H1 (cell line): ENCODE measurements around the gene COL5A2. TPM values are rescaled to one million over a fixed set of nuclear protein-coding genes. Genes with fewer than 3 reads are reported as not detected.

Experiments
- CTCF ChIA-PET: fragments of 300-600 bp; sonication (Branson Sonifier 250); formaldehyde crosslinking; loops from one replicate; lab custom pipeline; 2021; ENCODE audit not compliant: partially characterized antibody; lab: Charles Lee
- POLR2A ChIA-PET: fragments of 300-600 bp; sonication (Branson Sonifier 250); formaldehyde crosslinking; loops from one replicate; lab custom pipeline; 2021; ENCODE audit warnings: inconsistent platforms; ENCODE audit not compliant: partially characterized antibody; lab: Charles Lee
- DNase-seq, 2 experiments: peaks; one replicate each; pipeline versions ENCODE4 v3.0.0 to v3.0.0-alpha.2; 2010 to 2022; ENCODE audit warnings: low spot score in 2 of 2, low read depth in 1 of 2, mixed read lengths in 1 of 2
- FAIRE-seq: peaks from 2 replicates; lab custom pipeline; 2011; peaks lifted over from hg19 to GRCh38; lab: Jason Lieb, UNC
- H2AFZ ChIP-seq: 2 replicates; pipeline ENCODE4 v1.8.1; 2012; ENCODE audit warnings: low read length, inconsistent platforms
- H2AK5ac ChIP-seq: 2 replicates; pipeline ENCODE4 v1.6.1; 2013; ENCODE audit warnings: low read depth, low read length
- H2BK120ac ChIP-seq: replicated peaks from 2 replicates; pipeline ENCODE3; 2013; ENCODE audit warnings: low read depth, low read length, inconsistent platforms
- H2BK12ac ChIP-seq: 2 replicates; pipeline ENCODE4 v1.6.1; 2013; ENCODE audit warnings: low read depth, low read length
- H2BK15ac ChIP-seq: 2 replicates; pipeline ENCODE4 v1.6.1; 2013; ENCODE audit warnings: low read length
- H2BK20ac ChIP-seq: 2 replicates; pipeline ENCODE4 v1.6.1; 2013; ENCODE audit warnings: low read length
- H2BK5ac ChIP-seq: 2 replicates; pipeline ENCODE4 v1.6.1; 2013; ENCODE audit warnings: low read depth, low read length
- H3K14ac ChIP-seq: 2 replicates; pipeline ENCODE4 v1.6.1; 2013; ENCODE audit warnings: inconsistent platforms; ENCODE audit not compliant: insufficient read length
- H3K18ac ChIP-seq: 2 replicates; pipeline ENCODE4 v1.6.1; 2013; ENCODE audit warnings: low read length; ENCODE audit errors: extremely low read depth
- H3K23ac ChIP-seq: 2 replicates; pipeline ENCODE4 v1.6.1; 2013; ENCODE audit warnings: inconsistent platforms; ENCODE audit not compliant: insufficient read length
- H3K23me2 ChIP-seq: 2 replicates; pipeline ENCODE4 v1.6.1; 2013; ENCODE audit warnings: low read depth, low read length
- H3K27ac ChIP-seq: 2 replicates; pipeline ENCODE4 v1.6.1; 2011; ENCODE audit warnings: low read depth, low read length, inconsistent platforms
- H3K27me3 ChIP-seq, 4 experiments: replicated peaks in 1 of 4; 1 replicate in 1 of 4; 2 replicates in 3 of 4; pipeline versions ENCODE4 v1.6.1 to v1.8.1; 2011 to 2013; ENCODE audit warnings: low read length in 3 of 4, mild to moderate bottlenecking in 3 of 4, inconsistent platforms in 2 of 4, mixed read lengths in 2 of 4, moderate library complexity in 1 of 4; ENCODE audit not compliant: control insufficient read depth in 3 of 4, insufficient read depth in 3 of 4; ENCODE audit errors: extremely low read depth in 1 of 4
- H3K36me3 ChIP-seq, 4 experiments: 2 replicates each; pipeline versions ENCODE4 v1.6.1 to v1.8.1; 2011 to 2013; ENCODE audit warnings: mild to moderate bottlenecking in 4 of 4, low read length in 3 of 4, moderate library complexity in 2 of 4, control low read depth in 1 of 4, inconsistent platforms in 1 of 4; ENCODE audit not compliant: insufficient read depth in 4 of 4, control insufficient read depth in 2 of 4
- H3K4ac ChIP-seq: replicated peaks from 2 replicates; pipeline ENCODE3; 2013; ENCODE audit warnings: low read length, low read depth, mixed read lengths, inconsistent platforms; ENCODE audit not compliant: insufficient read length
- H3K4me1 ChIP-seq, 4 experiments: replicated peaks in 1 of 4; 1 replicate in 1 of 4; 2 replicates in 3 of 4; pipeline versions ENCODE4 v1.6.1 to v1.8.1; 2011 to 2013; ENCODE audit warnings: low read length in 3 of 4, inconsistent platforms in 2 of 4, mixed read lengths in 1 of 4; ENCODE audit not compliant: insufficient read depth in 4 of 4, control insufficient read depth in 3 of 4
- H3K4me2 ChIP-seq, 2 experiments: 2 replicates each; pipeline versions ENCODE4 v1.6.1 to v1.8.1; 2011 to 2013; ENCODE audit warnings: low read depth in 2 of 2, low read length in 2 of 2, control low read depth in 1 of 2, inconsistent platforms in 1 of 2, mild to moderate bottlenecking in 1 of 2; ENCODE audit not compliant: insufficient read depth in 1 of 2
- H3K4me3 ChIP-seq, 4 experiments: fragments of 200-600, 300-600 bp in 1 of 4; sonication (generic), shearing (Covaris generic), sonication (Bioruptor Twin) in 1 of 4; 2 replicates each; pipeline versions ENCODE4 v1.5.1 to v1.8.1; 2011 to 2016; ENCODE audit warnings: low read length in 4 of 4, low read depth in 3 of 4, control low read depth in 2 of 4, inconsistent platforms in 2 of 4, mild to moderate bottlenecking in 2 of 4, mixed read lengths in 1 of 4, moderate library complexity in 1 of 4; ENCODE audit not compliant: insufficient read depth in 2 of 4; ENCODE audit errors: extremely low read depth in 1 of 4
- H3K56ac ChIP-seq: replicated peaks from 2 replicates; pipeline ENCODE3; 2013; ENCODE audit warnings: low read depth, mild to moderate bottlenecking, mixed read lengths, low read length, inconsistent platforms; ENCODE audit not compliant: insufficient read length
- H3K79me1 ChIP-seq: 2 replicates; pipeline ENCODE4 v1.6.1; 2013; ENCODE audit warnings: low read depth, low read length, control low read depth
- H3K79me2 ChIP-seq, 2 experiments: 2 replicates each; pipeline versions ENCODE4 v1.6.1 to v1.8.1; 2012 to 2013; ENCODE audit warnings: low read length in 2 of 2, mild to moderate bottlenecking in 2 of 2, inconsistent platforms in 1 of 2; ENCODE audit not compliant: insufficient read depth in 2 of 2, control insufficient read depth in 1 of 2
- H3K9ac ChIP-seq, 4 experiments: replicated peaks in 1 of 4; 1 replicate in 1 of 4; 2 replicates in 3 of 4; pipeline versions ENCODE4 v1.6.1 to v1.8.1; 2011 to 2013; ENCODE audit warnings: low read depth in 3 of 4, low read length in 3 of 4, control low read depth in 2 of 4, mild to moderate bottlenecking in 2 of 4, moderate library complexity in 2 of 4, inconsistent platforms in 1 of 4; ENCODE audit errors: extremely low read depth in 1 of 4
- H3K9me3 ChIP-seq, 2 experiments: 2 replicates each; pipeline versions ENCODE4 v1.6.1 to v1.8.1; 2012 to 2013; ENCODE audit warnings: mild to moderate bottlenecking in 2 of 2, moderate library complexity in 2 of 2, control low read depth in 1 of 2, inconsistent platforms in 1 of 2, low read depth in 1 of 2, low read length in 1 of 2, mixed read lengths in 1 of 2; ENCODE audit not compliant: insufficient read depth in 2 of 2
- H4K20me1 ChIP-seq, 2 experiments: replicated peaks in 1 of 2; 2 replicates each; pipeline versions ENCODE3 to v1.8.1; 2011 to 2013; ENCODE audit warnings: inconsistent platforms in 2 of 2, low read length in 2 of 2, mild to moderate bottlenecking in 1 of 2; ENCODE audit not compliant: insufficient read depth in 2 of 2, control insufficient read depth in 1 of 2
- H4K5ac ChIP-seq: 2 replicates; pipeline ENCODE4 v1.6.1; 2013; ENCODE audit warnings: low read length, low read depth, mixed read lengths, inconsistent platforms; ENCODE audit not compliant: insufficient read length
- H4K8ac ChIP-seq: 2 replicates; pipeline ENCODE4 v1.8.0; 2013; ENCODE audit warnings: mild to moderate bottlenecking, moderate library complexity, low read length, inconsistent platforms; ENCODE audit not compliant: insufficient read depth; ENCODE audit errors: extremely low read depth
- H4K91ac ChIP-seq: replicated peaks from 2 replicates; pipeline ENCODE3; 2013; ENCODE audit warnings: low read length, mixed read lengths, inconsistent platforms; ENCODE audit not compliant: insufficient read length
- CREB1 ChIP-seq: IDR thresholded peaks from 2 replicates; pipeline ENCODE4 v1.6.1; 2012; ENCODE audit warnings: inconsistent platforms
- WGBS, 2 experiments: shearing (Covaris generic) in 1 of 2; methylation state at CpG; one replicate each; pipeline versions ENCODE4 v1.1.6 to v1.1.7; 2013 to 2015; ENCODE audit warnings: low lambda C conversion rate in 2 of 2, mixed read lengths in 2 of 2, inconsistent platforms in 1 of 2, low coverage in 1 of 2, missing lambda C conversion rate in 1 of 2; ENCODE audit not compliant: insufficient replicate concordance in 2 of 2, insufficient coverage in 1 of 2, insufficient read length in 1 of 2; ENCODE audit errors: extremely low coverage in 1 of 2, missing lambda C conversion rate in 1 of 2; 5-methylcytosine and 5-hydroxymethylcytosine counted together
- polyA plus RNA-seq, 7 experiments: library from polyadenylated mRNA; depleted of rRNA in 3 of 7; stranded (reverse) in 5 of 7; unstranded in 2 of 7; fragments of >200 nt in 5 of 7; fragments of 200-250 nt in 2 of 7; gene quantifications; 1 replicate in 5 of 7; 2 replicates in 1 of 7; 4 replicates in 1 of 7; pipeline versions ENCODE4 v1.2.1 to v1.2.3, GENCODE V29; 2011 to 2013; ENCODE audit warnings: missing spikeins in 2 of 7, mixed read lengths in 2 of 7
- total RNA-seq: library from RNA; stranded (reverse); fragmentation: NEBNext Ultra II Directional; extraction: Animal tissue kit (Norgen Biotek cat#: 25700); gene quantifications from 2 replicates; pipeline ENCODE4 v1.2.1, GENCODE V29; 2021

COL5A2 gene
- total and polyA plus RNA-seq, 2 of the 8 experiments (the other 6 are each of a cell fraction or from before 2014, with no cell fraction given): 4.7 to 24.2 TPM

DNA sequence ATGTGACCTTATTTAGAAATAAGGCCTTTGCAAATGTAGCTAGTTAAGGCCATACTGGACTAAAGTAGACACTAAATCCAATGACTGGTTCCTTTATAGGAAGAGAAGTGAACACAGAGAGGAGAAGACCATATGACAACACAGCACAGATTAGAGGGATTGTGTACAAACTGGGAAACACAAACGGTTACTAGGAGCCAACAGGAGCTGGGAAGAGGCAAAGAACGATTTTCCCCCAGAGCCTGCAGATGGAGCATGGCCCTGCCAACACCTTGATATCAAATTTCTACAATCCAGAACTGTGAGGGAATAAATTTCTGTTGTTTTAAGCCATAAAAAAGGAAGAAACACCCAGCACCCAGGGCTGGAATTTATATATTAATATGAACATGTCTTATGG is 38.7 kb upstream of the COL5A2 start:
- no peaks in the 10 kb centered on the region for H3K27me3 ChIP-seq
- no peaks in the 10 kb centered on the region for H3K79me1 ChIP-seq
- peak overlapping the region; percentile 39 for H3K4ac ChIP-seq
- no peak overlapping the region; the same call in 1 of the 2 replicates for H3K18ac ChIP-seq
- H3K4me2 ChIP-seq: peak overlapping the region in 1 of 2 experiments; percentile 57; a peak in 1 of 4 replicates
- H3K9me3 ChIP-seq: no peaks in the 10 kb centered on the region
- H2AFZ ChIP-seq: no peak overlapping the region
- H3K4me3 ChIP-seq: no peak overlapping the region
- H3K23me2 ChIP-seq: no peaks in the 10 kb centered on the region
- no peaks in the 10 kb centered on the region for H4K20me1 ChIP-seq
- ChIA-PET CTCF (interaction anchor here (0.6 to 1.6 kb wide), 6 partner anchors 9 to 75 kb away, joined by 3 to 12 read pairs (median 4); partner anchors contain the start of gene COL5A2), POLR2A (interaction anchor here (1.5 kb wide), 1 partner anchor 26 kb away, joined by 3 read pairs; no protein-coding TSS in a partner anchor)
- peak overlapping the region; percentile 76 for H2BK120ac ChIP-seq
- 80% methylated on average over 2 of the region's 2 CpGs; no CpG with 5 or more reads in 1 of the 2 experiments for WGBS, 2 experiments
- no peak overlapping the region for H3K9ac ChIP-seq
- H2BK5ac ChIP-seq: peak overlapping the region; percentile 46; the same call in 1 of the 2 replicates
- FAIRE-seq (no peak), DNase-seq (no peak)
- peaks cover 2 to 12% (median 7%) of the 10 kb centered on the region in 4 experiments; a peak in 4 of 7 replicates for H3K4me1 ChIP-seq
- H2BK12ac ChIP-seq: peak overlapping the region; percentile 80; the same call in 1 of the 2 replicates
- H4K5ac ChIP-seq: no peak overlapping the region
- H3K79me2 ChIP-seq: no peaks in the 10 kb centered on the region
- H3K14ac ChIP-seq: no peak overlapping the region
- peak overlapping the region; percentile 84 for H4K91ac ChIP-seq
- no peak overlapping the region for H4K8ac ChIP-seq
- TF ChIP-seq CREB1: no peak
- H3K27ac ChIP-seq: peak overlapping the region; percentile 53
- no peak overlapping the region for H3K23ac ChIP-seq
- H2BK15ac ChIP-seq: no peak overlapping the region
- H3K36me3 ChIP-seq: no peaks in the 10 kb centered on the region
- H3K56ac ChIP-seq: no peak overlapping the region
- H2BK20ac ChIP-seq: peak overlapping the region; percentile 66; the same call in 1 of the 2 replicates
- H2AK5ac ChIP-seq: peak overlapping the region; percentile 54; the same call in 1 of the 2 replicates
